PC-3 (cell line): ENCODE measurements around the gene EYS.

Source experiments
- CTCF ChIP-seq: fragments of 300-600 bp; sonication (generic); conservative IDR thresholded peaks from 2 replicates; pipeline ENCODE4 v1.5.1; 2017; ENCODE audit warnings: antibody characterized with exemption, low read depth, mild to moderate bottlenecking, low read length
- EZH2 ChIP-seq: fragments of 300-600 bp; sonication (generic); IDR thresholded peaks from one replicate; pipeline ENCODE4 v1.6.1; 2017; ENCODE audit warnings: antibody characterized with exemption, mild to moderate bottlenecking, low read length; ENCODE audit not compliant: unreplicated experiment
- EZH2phosphoT487 ChIP-seq: fragments of 300-600 bp; sonication (generic); IDR thresholded peaks from 2 replicates; pipeline ENCODE4 v1.6.1; 2018; ENCODE audit warnings: mild to moderate bottlenecking, antibody characterized with exemption, low read length, borderline replicate concordance

- TF ChIP-seq EZH2 (no peak), CTCF (no peak), EZH2phosphoT487 (no peak)
These were observed 1563.9 kb downstream of the EYS start for GRCh38 chr6:64143101-64143500.
